IPS-NIHi11 (cell line): ENCODE data around the gene ADGRV1.

Experiments used
- DNase-seq: peaks from one replicate; pipeline ENCODE4 v3.0.0; 2012; ENCODE audit warnings: mixed read lengths, low spot score

The ADGRV1 gene

DNA sequence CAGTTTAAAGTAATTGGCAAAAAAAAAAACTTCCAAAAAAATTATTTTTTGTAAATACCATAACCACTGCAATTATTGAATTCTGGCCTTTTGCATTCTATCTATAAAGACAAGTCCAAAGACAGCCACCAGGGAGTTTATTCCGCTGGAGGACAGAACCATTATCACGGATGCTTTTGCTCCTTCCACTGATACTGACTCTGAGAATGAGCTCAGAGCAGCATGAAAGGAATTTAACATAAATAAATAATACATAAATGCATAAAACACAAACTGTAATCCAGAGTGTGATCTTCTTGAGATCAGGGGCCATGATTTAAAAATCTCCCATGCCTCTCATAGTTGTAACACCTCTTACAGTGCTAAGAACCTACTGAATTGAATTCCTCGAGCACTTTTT is 559.8 kb downstream of the ADGRV1 start:
- DNase-seq: no peak

DNA sequence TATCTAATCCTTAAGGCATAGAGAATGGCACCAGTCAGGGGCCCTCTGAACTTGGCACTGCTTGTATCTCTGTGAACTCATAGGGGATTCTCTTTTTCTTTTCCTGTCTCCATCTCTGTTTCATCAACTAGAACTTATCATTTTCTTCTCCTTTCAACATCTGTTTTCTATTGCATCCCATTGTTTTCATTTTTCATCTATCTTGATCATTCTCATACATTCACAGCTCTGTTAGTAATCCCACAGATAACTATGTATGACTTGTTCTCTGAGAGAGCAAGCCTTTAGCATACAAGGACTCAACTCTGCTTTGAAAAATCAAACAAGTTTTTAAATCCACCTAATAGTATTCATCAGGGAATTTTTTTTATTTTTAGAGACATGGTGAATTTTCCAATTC is 560.2 kb downstream of the ADGRV1 start:
- DNase-seq: no peak

- no peak for DNase-seq
Measured at GRCh38 chr5:91119217-91119616, 560.6 kb downstream of the ADGRV1 start.

GRCh38 chr5:91119981-91120850 is 561.6 kb downstream of the ADGRV1 start:
- no peak for DNase-seq

- DNase-seq: no peak
Measured at GRCh38 chr5:91121347-91121993, 562.9 kb downstream of the ADGRV1 start.

DNA sequence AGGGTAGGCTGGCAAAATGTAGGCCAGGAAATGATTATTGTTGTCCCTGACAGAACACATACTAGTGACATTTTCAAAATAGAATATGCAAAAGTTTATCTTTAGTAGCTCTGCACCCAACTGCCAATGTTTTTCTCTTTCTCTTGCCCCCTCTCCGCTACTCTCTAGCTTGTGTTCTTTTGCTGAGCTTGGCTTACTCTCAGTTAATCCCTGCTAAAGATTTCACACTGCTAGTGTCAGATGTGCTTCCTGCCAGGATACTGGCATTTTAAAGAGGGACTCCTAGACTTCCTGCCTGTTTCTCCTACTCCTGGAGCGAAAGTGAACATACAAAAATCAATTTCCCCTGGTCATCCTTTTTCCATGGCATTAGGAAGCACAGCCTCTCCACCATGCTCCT is 564.1 kb downstream of the ADGRV1 start:
- no peak for DNase-seq

DNA sequence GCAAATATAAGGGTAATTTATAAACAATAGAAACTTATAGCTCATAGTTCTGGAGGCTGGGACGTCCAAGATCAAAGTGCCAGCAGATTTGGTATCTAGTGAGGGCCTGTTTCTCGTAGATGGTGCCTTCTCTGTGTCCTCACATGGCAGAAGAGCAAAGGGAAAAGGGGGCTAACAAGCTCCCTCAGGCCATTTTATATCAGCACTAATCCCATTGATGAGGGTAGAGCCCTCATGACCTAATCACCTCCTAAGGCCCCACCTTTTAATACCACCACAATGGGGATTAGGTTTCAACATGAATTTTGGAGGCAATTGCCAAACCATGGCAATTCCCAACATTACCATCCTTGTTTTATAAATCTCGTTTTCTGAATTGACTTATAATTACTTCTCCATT is 564.7 kb downstream of the ADGRV1 start:
- DNase-seq: no peak

DNA sequence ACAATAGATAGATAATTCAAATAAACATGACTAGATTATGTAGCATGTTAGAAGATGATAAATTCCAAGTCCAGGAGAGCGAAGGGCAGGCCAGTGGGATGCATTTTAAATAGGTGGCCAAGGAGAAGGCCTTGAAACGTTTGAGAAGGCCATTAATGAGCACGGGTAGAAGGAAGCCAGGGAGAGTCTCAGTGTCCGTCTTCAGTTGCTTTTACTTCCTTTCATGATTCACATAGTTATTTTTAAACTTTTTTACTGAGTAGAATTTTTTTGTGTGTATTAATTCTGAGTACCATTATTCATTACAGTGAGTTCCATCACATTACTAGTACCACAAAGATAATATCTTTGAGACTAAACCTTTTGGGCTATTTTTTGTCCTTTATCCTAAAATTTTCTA is 565.3 kb downstream of the ADGRV1 start:
- DNase-seq: no peak

GRCh38 chr5:91125916-91126315 is 567.3 kb downstream of the ADGRV1 start:
- DNase-seq: no peak

GRCh38 chr5:91126448-91126847 is 567.9 kb downstream of the ADGRV1 start:
- DNase-seq: no peak

- no peak for DNase-seq
Measured at GRCh38 chr5:91126888-91127287, 568.3 kb downstream of the ADGRV1 start.

GRCh38 chr5:91127456-91128081 is 569.0 kb downstream of the ADGRV1 start:
- DNase-seq: no peak

DNA sequence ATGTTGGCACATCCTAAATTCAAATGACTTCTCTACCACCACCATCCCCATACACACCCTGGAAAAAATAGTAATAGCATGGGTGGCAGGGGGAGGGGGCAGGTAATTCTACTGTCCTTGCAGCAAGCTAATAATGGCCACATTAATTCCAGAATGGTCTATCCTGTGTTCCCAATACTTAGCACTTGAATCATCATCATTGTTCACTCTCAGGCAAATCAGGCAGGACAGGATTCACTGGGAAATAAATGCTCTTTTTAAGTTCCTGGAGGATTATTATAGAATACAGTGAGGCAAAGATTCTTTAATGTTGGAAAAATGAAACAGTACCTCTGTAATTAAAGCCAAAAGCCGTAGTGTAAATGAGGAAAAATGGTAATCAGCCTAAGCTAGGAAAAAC is 570.0 kb downstream of the ADGRV1 start:
- no peak for DNase-seq

DNA sequence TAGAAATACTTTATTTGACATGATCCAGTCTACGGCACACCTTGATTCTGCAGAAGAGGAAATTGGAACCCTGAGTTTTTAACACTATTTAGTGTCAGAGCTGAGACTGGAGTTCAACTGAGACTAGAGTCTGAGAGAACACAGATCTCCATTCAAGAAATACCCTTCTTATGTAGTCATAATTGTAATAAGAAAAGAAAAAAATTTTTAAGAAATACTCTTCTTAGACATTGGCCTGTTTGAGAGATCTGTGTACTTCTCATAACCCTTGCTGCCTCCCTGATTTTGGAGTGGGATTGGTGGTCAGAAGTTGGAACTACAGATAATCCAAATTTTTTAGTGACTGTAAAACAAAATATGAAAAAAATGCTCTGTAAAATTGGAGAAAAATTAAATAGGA is 571.2 kb downstream of the ADGRV1 start:
- no peak for DNase-seq

GRCh38 chr5:91130759-91131158 is 572.2 kb downstream of the ADGRV1 start:
- no peak for DNase-seq

DNA sequence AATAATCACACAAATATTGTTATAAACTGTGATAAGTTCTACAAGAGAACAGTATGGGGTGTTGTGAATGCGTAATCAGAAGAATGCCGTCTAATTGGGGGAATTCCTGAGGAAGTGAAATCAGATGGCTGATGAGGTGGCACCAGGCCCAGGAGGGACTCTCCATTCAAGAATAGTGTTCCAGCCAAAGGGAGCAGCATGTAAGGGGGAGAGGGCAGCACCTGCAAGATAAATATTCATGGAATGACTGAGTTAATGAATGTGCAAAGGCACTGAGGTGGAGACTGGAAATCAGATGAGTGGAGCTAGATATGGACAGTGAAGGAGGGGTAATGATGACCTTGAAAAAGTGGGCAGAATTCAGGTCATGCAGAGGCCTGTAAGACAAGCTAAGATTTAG is 574.0 kb downstream of the ADGRV1 start:
- DNase-seq: no peak

DNA sequence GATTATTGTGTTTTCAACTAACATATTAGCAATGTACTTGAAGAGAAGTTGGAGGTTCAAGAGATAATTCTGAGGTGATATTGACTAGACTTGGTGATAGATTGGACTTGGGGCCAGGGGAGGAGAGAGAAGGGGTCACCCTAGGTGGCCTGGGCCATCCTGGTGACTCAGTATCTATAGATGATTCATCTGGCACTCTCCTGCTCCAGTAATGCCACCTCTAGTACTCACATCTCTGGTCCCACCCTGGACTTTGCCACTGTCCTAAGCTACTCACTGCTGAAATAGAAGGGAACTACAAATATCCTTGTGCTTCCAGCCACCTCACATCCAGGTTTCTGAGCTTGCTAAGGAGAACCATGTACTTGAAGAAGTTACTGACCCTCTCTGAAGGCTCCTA is 574.6 kb downstream of the ADGRV1 start:
- DNase-seq: no peak

- DNase-seq: no peak
Measured at GRCh38 chr5:91135475-91136248, 577.1 kb downstream of the ADGRV1 start.

DNA sequence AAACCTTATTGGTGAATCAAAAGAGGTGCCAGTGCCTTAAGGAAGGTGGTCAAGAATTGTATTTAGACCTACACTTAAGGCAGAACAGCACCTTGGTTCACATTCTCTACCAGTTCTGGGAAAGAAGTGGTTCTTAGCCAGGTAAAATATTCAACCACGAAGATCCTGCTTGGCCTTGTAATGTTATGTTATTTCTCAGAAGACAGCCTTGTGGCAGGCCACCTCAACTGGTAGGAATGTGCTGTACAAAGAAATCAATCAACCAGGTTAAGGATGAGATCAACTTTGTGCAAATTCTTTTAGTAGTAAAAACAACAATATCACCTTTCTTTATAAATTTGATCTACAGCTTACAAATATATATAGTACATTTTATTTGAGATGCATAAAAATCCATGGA is 577.7 kb downstream of the ADGRV1 start:
- DNase-seq: no peak

DNA sequence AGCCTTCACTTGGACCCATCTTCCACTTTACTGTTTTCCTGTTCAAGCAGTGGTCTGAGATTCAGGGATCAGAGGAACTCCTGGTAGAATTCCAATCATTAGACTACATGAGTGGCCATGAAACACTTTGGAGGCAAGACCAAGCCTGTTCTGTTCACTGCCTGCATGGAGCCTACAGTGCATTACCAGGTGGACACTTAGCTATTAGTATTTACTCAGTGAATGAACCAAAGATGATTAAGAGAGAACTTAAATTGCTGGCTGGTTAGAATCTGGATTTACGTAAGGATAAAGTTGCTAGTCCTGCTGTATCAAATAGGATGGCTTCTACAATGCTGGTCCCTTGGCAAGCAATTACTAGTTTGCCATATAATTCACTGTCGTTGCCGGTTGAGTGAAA is 579.0 kb downstream of the ADGRV1 start:
- DNase-seq: no peak

- no peak for DNase-seq
Measured at GRCh38 chr5:91139572-91140200, 581.1 kb downstream of the ADGRV1 start.

- DNase-seq: no peak
Measured at GRCh38 chr5:91140657-91141056, 582.1 kb downstream of the ADGRV1 start.
